ENCODE results near the gene COG6. TPM values are rescaled to one million over a fixed set of nuclear protein-coding genes. Genes with fewer than 3 reads are reported as not detected.

COG6 gene
- total and polyA plus RNA-seq, 2 of the 8 experiments (the other 6 are each of a cell fraction or from before 2014, with no cell fraction given) = 8.8 to 22.3 TPM

DNA sequence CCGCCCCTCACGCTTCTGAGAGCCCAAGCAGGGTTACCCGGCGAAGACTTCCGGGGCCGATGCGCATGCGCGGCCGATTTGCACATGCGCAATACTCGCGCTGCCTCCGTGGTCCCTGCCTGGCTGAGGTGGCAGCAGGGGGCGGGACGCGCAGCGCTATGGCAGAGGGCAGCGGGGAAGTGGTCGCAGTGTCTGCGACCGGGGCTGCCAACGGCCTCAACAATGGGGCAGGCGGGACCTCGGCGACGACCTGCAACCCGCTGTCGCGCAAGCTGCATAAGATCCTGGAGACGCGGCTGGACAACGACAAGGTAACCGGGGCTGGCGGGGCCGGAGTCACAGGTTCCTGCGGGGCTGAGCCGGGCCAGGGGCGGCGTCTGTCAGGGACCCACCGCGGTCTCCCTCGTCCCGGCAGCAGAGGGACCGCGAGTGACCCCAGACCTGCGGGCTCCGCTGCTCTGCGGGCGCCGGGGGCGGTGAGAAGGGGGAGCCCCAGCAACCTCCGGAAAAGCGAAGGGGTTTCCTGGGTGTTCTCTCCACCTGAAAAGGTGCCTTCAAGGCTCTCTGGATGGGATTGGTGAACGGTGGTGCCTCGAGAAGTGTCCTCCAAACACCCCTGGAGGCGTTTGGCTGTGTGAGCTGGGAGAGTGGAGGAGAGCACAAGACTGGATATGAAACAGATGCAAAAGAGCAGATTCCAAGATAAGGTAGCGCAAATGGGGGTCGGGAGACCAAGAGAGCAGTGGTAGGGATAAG lies at the start of gene COG6 (continued):
- TF ChIP-seq, protein P1, sequence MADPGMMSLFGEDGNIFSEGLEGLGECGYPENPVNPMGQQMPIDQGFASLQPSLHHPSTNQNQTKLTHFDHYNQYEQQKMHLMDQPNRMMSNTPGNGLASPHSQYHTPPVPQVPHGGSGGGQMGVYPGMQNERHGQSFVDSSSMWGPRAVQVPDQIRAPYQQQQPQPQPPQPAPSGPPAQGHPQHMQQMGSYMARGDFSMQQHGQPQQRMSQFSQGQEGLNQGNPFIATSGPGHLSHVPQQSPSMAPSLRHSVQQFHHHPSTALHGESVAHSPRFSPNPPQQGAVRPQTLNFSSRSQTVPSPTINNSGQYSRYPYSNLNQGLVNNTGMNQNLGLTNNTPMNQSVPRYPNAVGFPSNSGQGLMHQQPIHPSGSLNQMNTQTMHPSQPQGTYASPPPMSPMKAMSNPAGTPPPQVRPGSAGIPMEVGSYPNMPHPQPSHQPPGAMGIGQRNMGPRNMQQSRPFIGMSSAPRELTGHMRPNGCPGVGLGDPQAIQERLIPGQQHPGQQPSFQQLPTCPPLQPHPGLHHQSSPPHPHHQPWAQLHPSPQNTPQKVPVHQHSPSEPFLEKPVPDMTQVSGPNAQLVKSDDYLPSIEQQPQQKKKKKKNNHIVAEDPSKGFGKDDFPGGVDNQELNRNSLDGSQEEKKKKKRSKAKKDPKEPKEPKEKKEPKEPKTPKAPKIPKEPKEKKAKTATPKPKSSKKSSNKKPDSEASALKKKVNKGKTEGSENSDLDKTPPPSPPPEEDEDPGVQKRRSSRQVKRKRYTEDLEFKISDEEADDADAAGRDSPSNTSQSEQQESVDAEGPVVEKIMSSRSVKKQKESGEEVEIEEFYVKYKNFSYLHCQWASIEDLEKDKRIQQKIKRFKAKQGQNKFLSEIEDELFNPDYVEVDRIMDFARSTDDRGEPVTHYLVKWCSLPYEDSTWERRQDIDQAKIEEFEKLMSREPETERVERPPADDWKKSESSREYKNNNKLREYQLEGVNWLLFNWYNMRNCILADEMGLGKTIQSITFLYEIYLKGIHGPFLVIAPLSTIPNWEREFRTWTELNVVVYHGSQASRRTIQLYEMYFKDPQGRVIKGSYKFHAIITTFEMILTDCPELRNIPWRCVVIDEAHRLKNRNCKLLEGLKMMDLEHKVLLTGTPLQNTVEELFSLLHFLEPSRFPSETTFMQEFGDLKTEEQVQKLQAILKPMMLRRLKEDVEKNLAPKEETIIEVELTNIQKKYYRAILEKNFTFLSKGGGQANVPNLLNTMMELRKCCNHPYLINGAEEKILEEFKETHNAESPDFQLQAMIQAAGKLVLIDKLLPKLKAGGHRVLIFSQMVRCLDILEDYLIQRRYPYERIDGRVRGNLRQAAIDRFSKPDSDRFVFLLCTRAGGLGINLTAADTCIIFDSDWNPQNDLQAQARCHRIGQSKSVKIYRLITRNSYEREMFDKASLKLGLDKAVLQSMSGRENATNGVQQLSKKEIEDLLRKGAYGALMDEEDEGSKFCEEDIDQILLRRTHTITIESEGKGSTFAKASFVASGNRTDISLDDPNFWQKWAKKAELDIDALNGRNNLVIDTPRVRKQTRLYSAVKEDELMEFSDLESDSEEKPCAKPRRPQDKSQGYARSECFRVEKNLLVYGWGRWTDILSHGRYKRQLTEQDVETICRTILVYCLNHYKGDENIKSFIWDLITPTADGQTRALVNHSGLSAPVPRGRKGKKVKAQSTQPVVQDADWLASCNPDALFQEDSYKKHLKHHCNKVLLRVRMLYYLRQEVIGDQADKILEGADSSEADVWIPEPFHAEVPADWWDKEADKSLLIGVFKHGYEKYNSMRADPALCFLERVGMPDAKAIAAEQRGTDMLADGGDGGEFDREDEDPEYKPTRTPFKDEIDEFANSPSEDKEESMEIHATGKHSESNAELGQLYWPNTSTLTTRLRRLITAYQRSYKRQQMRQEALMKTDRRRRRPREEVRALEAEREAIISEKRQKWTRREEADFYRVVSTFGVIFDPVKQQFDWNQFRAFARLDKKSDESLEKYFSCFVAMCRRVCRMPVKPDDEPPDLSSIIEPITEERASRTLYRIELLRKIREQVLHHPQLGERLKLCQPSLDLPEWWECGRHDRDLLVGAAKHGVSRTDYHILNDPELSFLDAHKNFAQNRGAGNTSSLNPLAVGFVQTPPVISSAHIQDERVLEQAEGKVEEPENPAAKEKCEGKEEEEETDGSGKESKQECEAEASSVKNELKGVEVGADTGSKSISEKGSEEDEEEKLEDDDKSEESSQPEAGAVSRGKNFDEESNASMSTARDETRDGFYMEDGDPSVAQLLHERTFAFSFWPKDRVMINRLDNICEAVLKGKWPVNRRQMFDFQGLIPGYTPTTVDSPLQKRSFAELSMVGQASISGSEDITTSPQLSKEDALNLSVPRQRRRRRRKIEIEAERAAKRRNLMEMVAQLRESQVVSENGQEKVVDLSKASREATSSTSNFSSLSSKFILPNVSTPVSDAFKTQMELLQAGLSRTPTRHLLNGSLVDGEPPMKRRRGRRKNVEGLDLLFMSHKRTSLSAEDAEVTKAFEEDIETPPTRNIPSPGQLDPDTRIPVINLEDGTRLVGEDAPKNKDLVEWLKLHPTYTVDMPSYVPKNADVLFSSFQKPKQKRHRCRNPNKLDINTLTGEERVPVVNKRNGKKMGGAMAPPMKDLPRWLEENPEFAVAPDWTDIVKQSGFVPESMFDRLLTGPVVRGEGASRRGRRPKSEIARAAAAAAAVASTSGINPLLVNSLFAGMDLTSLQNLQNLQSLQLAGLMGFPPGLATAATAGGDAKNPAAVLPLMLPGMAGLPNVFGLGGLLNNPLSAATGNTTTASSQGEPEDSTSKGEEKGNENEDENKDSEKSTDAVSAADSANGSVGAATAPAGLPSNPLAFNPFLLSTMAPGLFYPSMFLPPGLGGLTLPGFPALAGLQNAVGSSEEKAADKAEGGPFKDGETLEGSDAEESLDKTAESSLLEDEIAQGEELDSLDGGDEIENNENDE (IDR thresholded peaks at IDR 0.05; ENCODE audit: insufficient replicate concordance, low read length) = no peak
- TF ChIP-seq TAF7 (optimal IDR thresholded peaks at IDR 0.05; ENCODE audit: borderline replicate concordance, low read depth, low read length) (peak; percentile 14), SRF (IDR thresholded peaks at IDR 0.05; ENCODE audit: low read depth, low read length) (no peak), TCF12 (IDR thresholded peaks at IDR 0.05; ENCODE audit: low read depth, low read length) (no peak), SP2 (IDR thresholded peaks at IDR 0.05; ENCODE audit: low read length) (no peak), NANOG (IDR thresholded peaks at IDR 0.05; ENCODE audit: insufficient read depth, low read depth, low read length, poor library complexity, severe bottlenecking) (no peak), HDAC6 (IDR thresholded peaks at IDR 0.05; ENCODE audit: low read depth, low read length) (no peak), TAF1 (IDR thresholded peaks at IDR 0.05; ENCODE audit: low read depth, low read length) (peak; percentile 62; the same call in 1 of the 2 replicates), POLR2A (IDR thresholded peaks at IDR 0.05; ENCODE audit: control extremely low read depth in 1 of 2, low read depth in 2 of 2, low read length in 2 of 2) (peak; percentile 31 to 49; a peak in 2 of 3 replicates)
- TF ChIP-seq, protein P2, sequence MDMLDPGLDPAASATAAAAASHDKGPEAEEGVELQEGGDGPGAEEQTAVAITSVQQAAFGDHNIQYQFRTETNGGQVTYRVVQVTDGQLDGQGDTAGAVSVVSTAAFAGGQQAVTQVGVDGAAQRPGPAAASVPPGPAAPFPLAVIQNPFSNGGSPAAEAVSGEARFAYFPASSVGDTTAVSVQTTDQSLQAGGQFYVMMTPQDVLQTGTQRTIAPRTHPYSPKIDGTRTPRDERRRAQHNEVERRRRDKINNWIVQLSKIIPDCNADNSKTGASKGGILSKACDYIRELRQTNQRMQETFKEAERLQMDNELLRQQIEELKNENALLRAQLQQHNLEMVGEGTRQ (IDR thresholded peaks at IDR 0.05; ENCODE audit: low read length) = no peak
